ENCODE results near the gene GRHPR.

- TF ChIP-seq, protein P1, sequence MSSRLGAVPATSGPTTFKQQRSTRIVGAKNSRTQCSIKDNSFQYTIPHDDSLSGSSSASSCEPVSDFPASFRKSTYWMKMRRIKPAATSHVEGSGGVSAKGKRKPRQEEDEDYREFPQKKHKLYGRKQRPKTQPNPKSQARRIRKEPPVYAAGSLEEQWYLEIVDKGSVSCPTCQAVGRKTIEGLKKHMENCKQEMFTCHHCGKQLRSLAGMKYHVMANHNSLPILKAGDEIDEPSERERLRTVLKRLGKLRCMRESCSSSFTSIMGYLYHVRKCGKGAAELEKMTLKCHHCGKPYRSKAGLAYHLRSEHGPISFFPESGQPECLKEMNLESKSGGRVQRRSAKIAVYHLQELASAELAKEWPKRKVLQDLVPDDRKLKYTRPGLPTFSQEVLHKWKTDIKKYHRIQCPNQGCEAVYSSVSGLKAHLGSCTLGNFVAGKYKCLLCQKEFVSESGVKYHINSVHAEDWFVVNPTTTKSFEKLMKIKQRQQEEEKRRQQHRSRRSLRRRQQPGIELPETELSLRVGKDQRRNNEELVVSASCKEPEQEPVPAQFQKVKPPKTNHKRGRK (CRISPR knock-in tag; IDR thresholded peaks at IDR 0.05; ENCODE audit: borderline replicate concordance), result no peak
- TF ChIP-seq ZNF396 (CRISPR knock-in tag; IDR thresholded peaks at IDR 0.05; ENCODE audit: borderline replicate concordance) (no peak), ZNF423 (CRISPR knock-in tag; IDR thresholded peaks at IDR 0.05) (no peak), NFYB (CRISPR knock-in tag; conservative IDR thresholded peaks at IDR 0.05; ENCODE audit: low read depth) (no peak), MAX (CRISPR knock-in tag; IDR thresholded peaks at IDR 0.05) (peak; percentile 83)
- TF ChIP-seq, protein P2, sequence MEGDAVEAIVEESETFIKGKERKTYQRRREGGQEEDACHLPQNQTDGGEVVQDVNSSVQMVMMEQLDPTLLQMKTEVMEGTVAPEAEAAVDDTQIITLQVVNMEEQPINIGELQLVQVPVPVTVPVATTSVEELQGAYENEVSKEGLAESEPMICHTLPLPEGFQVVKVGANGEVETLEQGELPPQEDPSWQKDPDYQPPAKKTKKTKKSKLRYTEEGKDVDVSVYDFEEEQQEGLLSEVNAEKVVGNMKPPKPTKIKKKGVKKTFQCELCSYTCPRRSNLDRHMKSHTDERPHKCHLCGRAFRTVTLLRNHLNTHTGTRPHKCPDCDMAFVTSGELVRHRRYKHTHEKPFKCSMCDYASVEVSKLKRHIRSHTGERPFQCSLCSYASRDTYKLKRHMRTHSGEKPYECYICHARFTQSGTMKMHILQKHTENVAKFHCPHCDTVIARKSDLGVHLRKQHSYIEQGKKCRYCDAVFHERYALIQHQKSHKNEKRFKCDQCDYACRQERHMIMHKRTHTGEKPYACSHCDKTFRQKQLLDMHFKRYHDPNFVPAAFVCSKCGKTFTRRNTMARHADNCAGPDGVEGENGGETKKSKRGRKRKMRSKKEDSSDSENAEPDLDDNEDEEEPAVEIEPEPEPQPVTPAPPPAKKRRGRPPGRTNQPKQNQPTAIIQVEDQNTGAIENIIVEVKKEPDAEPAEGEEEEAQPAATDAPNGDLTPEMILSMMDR (IDR thresholded peaks at IDR 0.05), result no peak
These were observed 42.1 kb downstream of the GRHPR start for GRCh38 chr9:37464426-37465248.

Data from WTC11 (cell line).